ENCODE results near the gene HOXB1. TPM values are rescaled to one million over a fixed set of nuclear protein-coding genes. Genes with fewer than 3 reads are reported as not detected.
A peak's percentile ranks its signal among the peaks of the same experiment; 100 is the strongest.

Gene HOXB1
- total RNA-seq, 1 donor from 2014 or later: not detected

DNA sequence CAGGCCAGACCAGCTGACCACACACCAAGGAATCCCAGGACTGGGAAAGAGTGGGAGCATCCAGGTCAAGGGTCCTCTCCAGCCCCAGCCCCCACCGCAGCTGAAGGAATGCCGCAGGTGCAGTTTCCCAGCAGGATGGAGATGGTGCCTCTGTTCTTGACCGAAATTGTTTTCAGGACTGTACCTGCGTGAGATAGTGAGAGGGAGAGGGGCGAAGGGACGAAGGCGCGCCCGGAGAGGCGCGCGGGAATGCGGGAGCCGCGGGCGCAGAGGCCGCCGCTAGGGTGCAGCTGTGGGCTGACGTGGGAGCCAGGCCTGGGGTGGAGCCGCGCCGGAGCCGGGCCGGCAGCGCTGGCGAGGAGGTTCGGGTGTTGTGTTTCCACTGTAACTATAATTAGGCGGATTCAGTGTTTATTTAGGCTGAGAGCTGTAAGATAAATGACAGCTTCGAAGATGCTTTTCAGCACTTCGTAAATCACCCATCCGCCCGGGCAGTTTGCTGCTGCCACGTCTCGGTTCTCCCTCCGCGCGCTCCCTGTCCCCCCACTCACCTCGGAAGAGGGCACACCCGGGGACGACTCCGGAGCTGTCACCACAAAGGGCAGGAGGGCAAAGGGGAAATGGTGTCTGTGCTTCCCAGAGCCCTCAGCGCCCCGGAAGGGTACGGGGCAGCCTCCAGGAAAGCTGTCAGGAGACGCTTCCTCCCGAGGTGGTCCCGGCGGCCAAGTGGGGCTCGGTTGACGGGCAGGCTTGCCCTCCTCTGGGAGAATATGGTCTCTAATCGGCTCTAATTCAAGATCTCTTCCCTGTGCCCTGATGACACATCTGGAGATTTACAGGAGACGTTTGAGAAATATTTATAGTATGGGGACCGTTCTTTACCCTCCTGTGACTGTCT is 38.2 kb downstream of the HOXB1 start:
- H3K9me3 Mint-ChIP-seq: no peaks in the 10 kb centered on the region
- Histone ChIP-seq H3K4me2 (peak overlapping the region; percentile 80), H3K27me3 (peaks cover 77% of the 10 kb centered on the region), H3K4me1 (peaks cover 13% of the 10 kb centered on the region), H3K9me3 (ENCODE audit: low read depth) (no peaks in the 10 kb centered on the region), H3K79me2 (ENCODE audit: low read depth) (no peaks in the 10 kb centered on the region), H3K9ac (no peak overlapping the region), H2AFZ (replicated peaks) (peak overlapping the region; percentile 82), H3K27ac (no peak overlapping the region), H4K20me1 (ENCODE audit: low read depth) (no peaks in the 10 kb centered on the region), H3K4me3 (peak overlapping the region; percentile 41), H3F3A (ENCODE audit: low read depth) (peaks cover 22% of the 10 kb centered on the region), H3K36me3 (no peaks in the 10 kb centered on the region)
- H3K36me3 Mint-ChIP-seq: no peaks in the 10 kb centered on the region
- H3K4me1 Mint-ChIP-seq: peaks cover 18% of the 10 kb centered on the region
- no peak overlapping the region for H3K27ac Mint-ChIP-seq
- H3K4me3 Mint-ChIP-seq: peak overlapping the region; percentile 53
- TF ChIP-seq EZH2 (IDR thresholded peaks at IDR 0.05) (peak; percentile 81), EZH2phosphoT487 (IDR thresholded peaks at IDR 0.05) (peak; percentile 66)
- TF ChIP-seq, protein P1, sequence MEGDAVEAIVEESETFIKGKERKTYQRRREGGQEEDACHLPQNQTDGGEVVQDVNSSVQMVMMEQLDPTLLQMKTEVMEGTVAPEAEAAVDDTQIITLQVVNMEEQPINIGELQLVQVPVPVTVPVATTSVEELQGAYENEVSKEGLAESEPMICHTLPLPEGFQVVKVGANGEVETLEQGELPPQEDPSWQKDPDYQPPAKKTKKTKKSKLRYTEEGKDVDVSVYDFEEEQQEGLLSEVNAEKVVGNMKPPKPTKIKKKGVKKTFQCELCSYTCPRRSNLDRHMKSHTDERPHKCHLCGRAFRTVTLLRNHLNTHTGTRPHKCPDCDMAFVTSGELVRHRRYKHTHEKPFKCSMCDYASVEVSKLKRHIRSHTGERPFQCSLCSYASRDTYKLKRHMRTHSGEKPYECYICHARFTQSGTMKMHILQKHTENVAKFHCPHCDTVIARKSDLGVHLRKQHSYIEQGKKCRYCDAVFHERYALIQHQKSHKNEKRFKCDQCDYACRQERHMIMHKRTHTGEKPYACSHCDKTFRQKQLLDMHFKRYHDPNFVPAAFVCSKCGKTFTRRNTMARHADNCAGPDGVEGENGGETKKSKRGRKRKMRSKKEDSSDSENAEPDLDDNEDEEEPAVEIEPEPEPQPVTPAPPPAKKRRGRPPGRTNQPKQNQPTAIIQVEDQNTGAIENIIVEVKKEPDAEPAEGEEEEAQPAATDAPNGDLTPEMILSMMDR (IDR thresholded peaks at IDR 0.05): peak; percentile 76
- H3K27me3 Mint-ChIP-seq (ENCODE audit: insufficient read depth, low read depth): peaks cover 49% of the 10 kb centered on the region
- DNase-seq (ENCODE audit: low spot score): peak; percentile 72

DNA sequence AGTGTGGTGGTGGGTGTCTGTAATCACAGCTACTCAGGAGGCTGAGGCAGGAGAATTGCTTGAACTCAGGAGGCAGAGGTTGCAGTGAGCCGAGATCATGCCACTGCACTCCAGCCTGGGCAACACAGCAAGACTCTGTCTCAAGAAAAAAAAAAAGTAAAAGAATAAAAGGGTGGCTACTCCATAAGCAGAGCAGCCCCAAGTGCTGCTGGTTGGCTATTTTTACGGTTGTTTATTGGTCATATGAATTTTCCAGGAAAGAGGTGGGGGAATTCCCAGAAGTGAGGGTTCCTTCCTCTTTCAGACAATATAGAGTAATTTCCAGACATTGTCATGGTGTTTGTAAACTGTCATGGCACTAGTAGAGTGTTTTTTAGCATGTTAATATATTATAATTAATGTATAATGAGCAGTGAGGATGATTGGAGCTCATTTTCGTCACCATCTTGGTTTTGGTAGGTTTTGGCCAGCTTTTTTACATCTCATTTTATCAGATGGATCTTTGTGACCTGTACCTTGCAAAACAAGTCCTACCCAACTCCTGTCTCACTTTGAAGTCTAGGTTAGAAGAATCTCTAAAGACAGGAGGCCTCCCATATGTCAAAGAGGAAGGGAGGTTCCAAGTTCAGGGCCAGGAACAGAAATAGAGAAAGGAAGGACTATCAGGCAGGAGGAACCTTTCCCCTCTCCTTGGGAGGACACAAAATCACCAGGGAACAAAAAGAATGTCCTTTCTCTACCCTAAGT is 39.1 kb downstream of the HOXB1 start:
- no peak overlapping the region for H2AFZ ChIP-seq (replicated peaks)
- no peaks in the 10 kb centered on the region for H3K9me3 ChIP-seq (ENCODE audit: low read depth)
- no peaks in the 10 kb centered on the region for H4K20me1 ChIP-seq (ENCODE audit: low read depth)
- Mint-ChIP-seq H3K36me3 (no peaks in the 10 kb centered on the region), H3K4me1 (peaks cover 24% of the 10 kb centered on the region), H3K9me3 (no peaks in the 10 kb centered on the region), H3K27me3 (ENCODE audit: insufficient read depth, low read depth) (peaks cover 49% of the 10 kb centered on the region), H3K4me3 (no peak overlapping the region), H3K27ac (no peak overlapping the region)
- H3K4me3 ChIP-seq: no peak overlapping the region
- H3F3A ChIP-seq (ENCODE audit: low read depth): peaks cover 22% of the 10 kb centered on the region
- no peak overlapping the region for H3K27ac ChIP-seq
- peaks cover 73% of the 10 kb centered on the region for H3K27me3 ChIP-seq
- H3K4me1 ChIP-seq: peaks cover 13% of the 10 kb centered on the region
- no peak overlapping the region for H3K9ac ChIP-seq
- TF ChIP-seq, protein P1 (IDR thresholded peaks at IDR 0.05): no peak
- no peak for TF ChIP-seq EZH2 (IDR thresholded peaks at IDR 0.05)
- TF ChIP-seq EZH2phosphoT487 (IDR thresholded peaks at IDR 0.05): no peak
- no peak for DNase-seq (ENCODE audit: low spot score)
- no peaks in the 10 kb centered on the region for H3K36me3 ChIP-seq
- H3K4me2 ChIP-seq: no peak overlapping the region
- H3K79me2 ChIP-seq (ENCODE audit: low read depth): no peaks in the 10 kb centered on the region

DNA sequence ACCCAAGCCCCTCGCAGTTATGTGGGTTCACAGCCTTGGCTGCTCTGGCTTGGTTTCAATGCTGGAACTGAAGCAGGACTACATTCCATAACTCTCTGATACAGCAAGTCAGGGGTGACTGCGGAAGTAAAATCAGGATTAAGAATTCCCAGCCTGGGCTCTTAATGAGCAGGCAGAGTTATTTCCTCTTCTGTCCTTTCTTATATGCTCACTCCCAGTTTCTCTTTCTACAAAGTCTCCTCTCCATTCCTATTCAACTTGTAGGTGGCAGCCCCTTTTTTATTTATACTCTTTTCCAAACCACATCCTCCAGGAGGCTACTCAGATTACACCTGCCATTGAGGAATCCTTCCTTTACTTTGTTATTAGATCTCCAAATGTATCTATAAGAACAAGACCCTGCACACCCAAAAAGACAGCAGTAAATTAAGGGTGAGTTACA is 40.3 kb downstream of the HOXB1 start:
- Histone ChIP-seq H3F3A (ENCODE audit: low read depth) (peaks cover 22% of the 10 kb centered on the region), H3K27ac (no peak overlapping the region), H3K36me3 (no peaks in the 10 kb centered on the region), H4K20me1 (ENCODE audit: low read depth) (no peaks in the 10 kb centered on the region), H3K4me1 (peaks cover 13% of the 10 kb centered on the region), H2AFZ (replicated peaks) (no peak overlapping the region), H3K4me2 (no peak overlapping the region), H3K9me3 (ENCODE audit: low read depth) (no peaks in the 10 kb centered on the region), H3K9ac (no peak overlapping the region), H3K4me3 (no peak overlapping the region), H3K79me2 (ENCODE audit: low read depth) (no peaks in the 10 kb centered on the region), H3K27me3 (peaks cover 64% of the 10 kb centered on the region)
- DNase-seq (ENCODE audit: low spot score): no peak
- peaks cover 46% of the 10 kb centered on the region for H3K27me3 Mint-ChIP-seq (ENCODE audit: insufficient read depth, low read depth)
- H3K4me3 Mint-ChIP-seq: no peak overlapping the region
- H3K36me3 Mint-ChIP-seq: no peaks in the 10 kb centered on the region
- TF ChIP-seq EZH2phosphoT487 (IDR thresholded peaks at IDR 0.05) (no peak), EZH2 (IDR thresholded peaks at IDR 0.05) (no peak)
- TF ChIP-seq, protein P1 (IDR thresholded peaks at IDR 0.05): no peak
- H3K9me3 Mint-ChIP-seq: no peaks in the 10 kb centered on the region
- no peak overlapping the region for H3K27ac Mint-ChIP-seq
- peaks cover 28% of the 10 kb centered on the region for H3K4me1 Mint-ChIP-seq
